ENCODE results near the gene SYNJ2. TPM values are rescaled to one million over a fixed set of nuclear protein-coding genes. Genes with fewer than 3 reads are reported as not detected.

Gene SYNJ2
- total and polyA plus RNA-seq, 3 experiments from 2014 or later: 8.7 to 17.5 (median 16.7) TPM

DNA sequence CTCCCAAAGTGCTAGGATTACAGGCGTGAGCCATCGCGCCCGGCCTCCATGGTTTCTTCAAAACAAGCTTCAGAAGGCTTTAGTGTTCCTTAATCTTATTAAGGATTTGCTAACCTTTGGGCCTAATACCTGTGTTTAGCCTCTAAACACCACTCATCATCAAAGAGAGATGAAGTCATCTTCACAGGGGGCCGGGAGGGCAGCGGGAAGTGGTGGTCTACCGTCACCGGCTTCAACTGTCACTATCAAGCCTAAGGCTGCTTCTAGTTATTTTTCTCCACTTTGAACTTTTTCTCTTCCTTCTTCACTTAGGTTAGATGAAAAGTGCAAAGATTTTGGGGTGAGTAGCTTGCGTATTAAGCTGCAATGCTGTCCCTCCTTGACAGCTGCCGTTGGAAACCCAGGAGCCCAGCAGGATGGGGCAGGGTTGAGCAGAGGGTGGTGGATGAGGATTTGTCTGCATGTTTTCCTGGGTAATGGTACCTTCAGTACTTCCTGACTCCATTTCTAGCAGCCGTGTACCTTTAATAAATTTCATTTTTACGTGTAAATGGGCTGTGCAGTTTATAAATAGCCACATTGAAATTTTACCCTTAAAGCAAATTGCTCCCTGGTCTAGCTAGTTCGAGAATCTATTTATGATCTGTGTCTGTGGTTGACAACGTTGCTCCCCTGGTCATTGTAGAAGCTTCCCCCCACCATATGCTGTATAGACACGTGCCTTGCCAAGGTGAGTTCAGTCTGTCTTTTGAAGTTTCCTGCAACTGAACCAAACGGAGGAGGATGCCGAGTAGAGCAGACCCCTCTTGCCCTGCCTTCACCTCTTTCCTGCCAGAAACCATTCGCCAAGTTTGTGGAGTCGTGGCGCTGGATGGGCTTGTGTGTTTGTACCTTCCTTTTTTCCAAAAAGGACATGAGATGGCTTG lies 64.8 kb downstream of the SYNJ2 start:
- H3K27me3 Mint-ChIP-seq: no peaks in the 10 kb centered on the region
- peak in 1 of 5 donors; percentile 51 for DNase-seq
- peaks cover 5 to 36% (median 7%) of the 10 kb centered on the region in 3 donors for H3K36me3 Mint-ChIP-seq
- Histone ChIP-seq H3K4me1 (ENCODE audit: insufficient read depth, low read length) (peaks cover 17% of the 10 kb centered on the region), H3K9me3 (ENCODE audit: low read length) (no peaks in the 10 kb centered on the region), H3K27ac (ENCODE audit: low read depth, low read length) (no peak overlapping the region), H3K27me3 (ENCODE audit: insufficient read depth, low read length, poor library complexity, severe bottlenecking) (no peaks in the 10 kb centered on the region), H3K4me3 (ENCODE audit: low read length) (peak overlapping the region; percentile 7), H3K36me3 (ENCODE audit: insufficient read depth, low read length) (no peaks in the 10 kb centered on the region)
- H3K4me3 Mint-ChIP-seq: peak overlapping the region in 6 of 7 donors; percentile 16 to 71 (median 40)
- peaks cover 14 to 17% (median 16%) of the 10 kb centered on the region in 3 donors for H3K4me1 Mint-ChIP-seq
- CTCF ChIA-PET: interaction anchor here (1.0 to 2.1 kb wide), 2 partner anchors 15 to 20 kb away, joined by 3 to 9 read pairs; no protein-coding TSS in a partner anchor
- peak overlapping the region in 7 of 8 donors; percentile 16 to 80 (median 26) for H3K27ac Mint-ChIP-seq
- no peaks in the 10 kb centered on the region for H3K9me3 Mint-ChIP-seq
- POLR2A ChIA-PET: no interaction called here

DNA sequence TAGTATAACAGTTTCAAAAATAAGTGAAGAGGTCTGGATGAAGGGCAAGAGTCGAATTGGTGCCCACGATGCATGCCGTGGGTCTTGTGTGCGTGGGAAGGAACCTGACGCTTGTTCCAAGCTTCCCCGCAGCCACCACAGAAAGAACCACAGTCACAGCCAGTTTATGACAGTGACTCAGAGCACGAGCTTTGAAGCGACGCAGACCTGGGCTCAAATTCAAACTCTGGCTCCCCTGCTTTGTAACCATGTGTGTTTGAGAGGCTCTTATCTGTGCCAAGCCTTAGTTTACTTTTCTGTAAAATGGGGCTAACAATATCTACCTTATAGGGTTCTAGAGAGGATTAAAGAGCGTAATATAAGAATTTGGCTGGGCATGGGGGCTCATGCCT lies 65.5 kb downstream of the SYNJ2 start:
- H3K9me3 Mint-ChIP-seq: no peaks in the 10 kb centered on the region
- Histone ChIP-seq H3K4me3 (ENCODE audit: low read length) (peak overlapping the region; percentile 7), H3K27ac (ENCODE audit: low read depth, low read length) (no peak overlapping the region), H3K9me3 (ENCODE audit: low read length) (no peaks in the 10 kb centered on the region), H3K27me3 (ENCODE audit: insufficient read depth, low read length, poor library complexity, severe bottlenecking) (no peaks in the 10 kb centered on the region), H3K4me1 (ENCODE audit: insufficient read depth, low read length) (peaks cover 17% of the 10 kb centered on the region), H3K36me3 (ENCODE audit: insufficient read depth, low read length) (no peaks in the 10 kb centered on the region)
- peaks cover 14 to 17% (median 16%) of the 10 kb centered on the region in 3 donors for H3K4me1 Mint-ChIP-seq
- H3K27me3 Mint-ChIP-seq: no peaks in the 10 kb centered on the region
- H3K36me3 Mint-ChIP-seq: peaks cover 5 to 35% (median 7%) of the 10 kb centered on the region in 3 donors
- peak overlapping the region in 4 of 7 donors; percentile 34 to 49 (median 40) for H3K4me3 Mint-ChIP-seq
- H3K27ac Mint-ChIP-seq: peak overlapping the region in 6 of 8 donors; percentile 16 to 80 (median 25)
- peak in 3 of 5 donors; percentile 36 to 55 (median 39) for DNase-seq
- CTCF ChIA-PET: interaction anchor here (1.0 to 2.1 kb wide), 2 partner anchors 16 to 21 kb away, joined by 3 to 9 read pairs; no protein-coding TSS in a partner anchor
- POLR2A ChIA-PET: no interaction called here

DNA sequence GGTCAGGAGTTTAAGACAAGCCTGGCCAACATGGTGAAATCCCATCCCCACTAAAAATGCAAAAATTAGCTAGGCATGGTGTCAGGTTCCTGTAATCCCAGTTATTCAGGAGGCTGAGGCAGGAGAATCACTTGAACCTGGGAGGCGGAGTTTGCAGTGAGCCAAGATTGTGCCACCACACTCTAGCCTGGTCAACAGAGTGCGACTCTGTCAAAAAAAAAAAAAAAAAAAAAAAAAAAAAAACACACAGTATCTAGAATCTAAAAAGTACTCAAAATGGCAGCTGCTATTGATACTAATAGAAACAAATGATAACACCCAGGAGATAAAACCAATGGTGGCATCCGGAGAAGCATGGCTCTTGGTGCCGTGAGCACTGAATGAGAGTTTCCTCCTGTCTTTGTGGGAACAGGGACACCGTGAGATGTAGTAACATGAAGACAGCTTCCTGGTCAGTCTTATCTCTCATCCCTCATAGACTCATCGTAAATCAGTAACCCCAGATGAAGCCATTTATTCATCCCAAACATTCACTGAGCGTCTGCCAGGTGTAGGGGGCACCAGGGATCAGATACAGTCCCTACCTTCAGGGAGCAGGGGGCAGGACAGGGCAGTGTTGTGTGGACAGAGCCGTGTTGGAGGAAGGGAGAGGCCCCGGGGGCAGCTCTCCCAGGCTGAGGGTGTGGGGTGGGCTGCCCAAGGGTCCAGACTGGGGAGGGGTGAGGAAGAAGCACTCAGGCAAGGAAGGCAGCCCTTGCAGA lies 66.1 kb downstream of the SYNJ2 start:
- Mint-ChIP-seq H3K4me3 (peak overlapping the region in 1 of 7 donors; percentile 39), H3K27ac (peak overlapping the region in 5 of 8 donors; percentile 19 to 80 (median 50)), H3K27me3 (no peaks in the 10 kb centered on the region), H3K9me3 (no peaks in the 10 kb centered on the region), H3K4me1 (peaks cover 14 to 17% (median 16%) of the 10 kb centered on the region in 3 donors), H3K36me3 (peaks cover 5 to 32% (median 6%) of the 10 kb centered on the region in 3 donors)
- Histone ChIP-seq H3K27me3 (ENCODE audit: insufficient read depth, low read length, poor library complexity, severe bottlenecking) (no peaks in the 10 kb centered on the region), H3K4me3 (ENCODE audit: low read length) (no peak overlapping the region), H3K27ac (ENCODE audit: low read depth, low read length) (no peak overlapping the region), H3K9me3 (ENCODE audit: low read length) (no peaks in the 10 kb centered on the region), H3K4me1 (ENCODE audit: insufficient read depth, low read length) (peaks cover 17% of the 10 kb centered on the region), H3K36me3 (ENCODE audit: insufficient read depth, low read length) (no peaks in the 10 kb centered on the region)
- POLR2A ChIA-PET: no interaction called here
- CTCF ChIA-PET: interaction anchor here (2.0 to 2.2 kb wide), 2 partner anchors 22 to 24 kb away, joined by 10 to 12 read pairs; no protein-coding TSS in a partner anchor
- DNase-seq: no peak

DNA sequence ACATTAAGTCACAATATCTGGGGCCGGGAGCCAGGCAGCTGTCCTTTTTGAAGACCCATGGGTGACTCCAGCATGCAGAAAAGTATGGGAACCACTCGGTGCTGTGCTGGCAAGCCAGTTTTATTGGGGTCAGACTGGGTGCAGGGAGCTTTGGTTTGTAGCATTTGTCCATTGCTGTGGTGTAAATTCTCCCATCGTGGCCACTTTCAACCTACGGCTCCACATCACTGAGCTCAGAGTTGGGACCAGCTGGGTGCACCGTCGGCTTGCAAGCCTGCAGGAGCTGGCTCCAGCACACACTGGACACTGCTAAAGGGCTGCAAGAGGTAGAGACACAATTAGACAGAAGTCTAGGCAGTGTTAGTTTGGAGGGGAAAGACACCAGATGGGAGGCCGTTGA lies 66.9 kb downstream of the SYNJ2 start:
- H3K36me3 ChIP-seq (ENCODE audit: insufficient read depth, low read length): no peaks in the 10 kb centered on the region
- H3K9me3 ChIP-seq (ENCODE audit: low read length): no peaks in the 10 kb centered on the region
- H3K4me3 ChIP-seq (ENCODE audit: low read length): no peak overlapping the region
- POLR2A ChIA-PET: no interaction called here
- no peak overlapping the region for H3K27ac Mint-ChIP-seq
- H3K4me1 ChIP-seq (ENCODE audit: insufficient read depth, low read length): peaks cover 17% of the 10 kb centered on the region
- H3K36me3 Mint-ChIP-seq: peaks cover 5 to 25% (median 6%) of the 10 kb centered on the region in 3 donors
- no peaks in the 10 kb centered on the region for H3K27me3 ChIP-seq (ENCODE audit: insufficient read depth, low read length, poor library complexity, severe bottlenecking)
- no peaks in the 10 kb centered on the region for H3K27me3 Mint-ChIP-seq
- peaks cover 14 to 17% (median 16%) of the 10 kb centered on the region in 3 donors for H3K4me1 Mint-ChIP-seq
- no peak for DNase-seq
- no peak overlapping the region for H3K4me3 Mint-ChIP-seq
- H3K9me3 Mint-ChIP-seq: no peaks in the 10 kb centered on the region
- H3K27ac ChIP-seq (ENCODE audit: low read depth, low read length): no peak overlapping the region
- CTCF ChIA-PET: interaction anchor here (0.8 to 2.2 kb wide), 3 partner anchors 22 to 26 kb away, joined by 3 to 12 read pairs (median 10); no protein-coding TSS in a partner anchor

DNA sequence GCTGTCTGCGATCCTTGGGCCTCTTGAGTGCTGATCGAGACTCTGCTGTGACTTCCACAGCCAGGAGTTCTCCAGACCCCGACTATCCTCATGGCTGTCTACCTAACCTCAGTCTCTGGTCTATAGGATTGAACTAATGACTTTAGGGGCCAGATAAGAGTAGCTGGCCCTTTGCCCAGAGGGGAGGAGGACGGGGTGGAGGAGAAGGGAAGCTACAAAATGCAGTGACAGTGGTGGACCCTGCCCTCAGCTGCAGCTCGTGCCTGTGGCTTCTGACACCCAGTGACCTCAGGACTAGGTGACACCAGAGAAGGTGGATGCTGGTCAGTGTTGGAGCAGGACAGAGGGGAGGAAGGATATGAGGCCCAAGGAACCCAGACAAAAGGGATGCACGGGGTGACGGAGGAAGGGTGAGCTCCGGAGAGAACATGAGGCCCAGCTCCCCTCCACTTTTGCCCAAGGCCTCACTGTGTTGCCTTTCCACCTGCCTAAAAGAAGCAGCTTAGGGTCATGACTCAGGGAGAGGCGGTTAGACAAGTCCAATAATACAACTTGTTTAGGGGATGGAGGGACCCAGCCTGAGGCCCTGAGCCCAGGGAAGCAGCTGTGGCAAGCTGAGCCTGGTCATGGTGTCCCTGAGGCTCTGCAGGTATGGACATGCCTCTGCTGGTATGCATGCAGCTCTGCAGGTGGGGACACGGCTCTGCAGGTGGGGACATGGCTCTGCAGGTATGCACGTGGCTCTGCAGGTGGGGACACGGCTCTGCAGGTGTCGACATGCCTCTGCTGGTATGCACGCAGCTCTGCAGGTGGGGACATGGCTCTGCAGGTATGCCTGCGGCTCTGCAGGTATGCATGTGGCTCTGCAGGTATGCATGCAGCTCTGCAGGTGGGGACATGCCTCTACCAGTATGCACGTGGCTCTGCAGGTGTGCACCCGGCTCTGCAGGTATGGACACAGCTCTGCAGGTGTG lies 67.7 kb downstream of the SYNJ2 start:
- H3K27me3 Mint-ChIP-seq: no peaks in the 10 kb centered on the region
- no peaks in the 10 kb centered on the region for H3K27me3 ChIP-seq (ENCODE audit: insufficient read depth, low read length, poor library complexity, severe bottlenecking)
- no peak overlapping the region for H3K4me3 ChIP-seq (ENCODE audit: low read length)
- POLR2A ChIA-PET: no interaction called here
- no peak overlapping the region for H3K4me3 Mint-ChIP-seq
- no peak overlapping the region for H3K27ac Mint-ChIP-seq
- no peak overlapping the region for H3K27ac ChIP-seq (ENCODE audit: low read depth, low read length)
- no peak for DNase-seq
- H3K36me3 Mint-ChIP-seq: peaks cover 5 to 19% (median 9%) of the 10 kb centered on the region in 3 donors
- CTCF ChIA-PET: interaction anchor here (0.8 to 2.2 kb wide), 4 partner anchors 17 to 27 kb away, joined by 3 to 12 read pairs (median 6); no protein-coding TSS in a partner anchor
- H3K9me3 Mint-ChIP-seq: no peaks in the 10 kb centered on the region
- H3K36me3 ChIP-seq (ENCODE audit: insufficient read depth, low read length): no peaks in the 10 kb centered on the region
- H3K9me3 ChIP-seq (ENCODE audit: low read length): no peaks in the 10 kb centered on the region
- peaks cover 17% of the 10 kb centered on the region for H3K4me1 ChIP-seq (ENCODE audit: insufficient read depth, low read length)
- H3K4me1 Mint-ChIP-seq: peaks cover 14 to 17% (median 16%) of the 10 kb centered on the region in 3 donors

DNA sequence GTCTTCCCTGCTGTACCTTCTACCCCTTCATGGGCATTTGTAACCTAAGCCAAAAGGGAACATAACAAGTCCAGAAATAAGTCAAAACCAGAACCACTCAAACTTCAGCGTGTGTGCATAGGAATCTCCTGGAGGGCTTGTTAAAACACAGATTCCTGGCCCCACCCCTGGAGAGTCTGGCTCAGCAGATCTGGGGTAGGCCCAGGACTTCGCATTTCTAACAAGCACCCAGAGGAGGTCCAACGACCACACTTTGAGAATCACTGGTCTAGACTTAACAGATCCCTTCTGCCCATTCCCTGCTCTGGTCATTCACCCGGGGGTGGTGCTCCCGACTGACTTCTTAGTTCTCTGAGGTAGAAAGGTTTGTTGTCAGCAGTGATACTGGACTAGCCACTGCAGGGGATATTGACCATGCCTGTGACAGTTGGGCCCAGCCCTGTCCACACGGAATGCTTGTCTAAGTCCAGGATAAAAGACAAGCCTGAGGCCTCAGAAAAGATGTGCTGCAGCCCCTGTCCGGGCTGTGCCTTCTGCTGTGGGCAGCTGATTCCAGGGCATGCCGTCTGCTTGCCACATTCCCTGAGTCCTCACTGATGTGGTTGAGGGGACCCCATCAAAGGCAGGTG lies 68.6 kb downstream of the SYNJ2 start:
- Histone ChIP-seq H3K27ac (ENCODE audit: low read depth, low read length) (no peak overlapping the region), H3K9me3 (ENCODE audit: low read length) (no peaks in the 10 kb centered on the region), H3K27me3 (ENCODE audit: insufficient read depth, low read length, poor library complexity, severe bottlenecking) (no peaks in the 10 kb centered on the region), H3K36me3 (ENCODE audit: insufficient read depth, low read length) (no peaks in the 10 kb centered on the region), H3K4me1 (ENCODE audit: insufficient read depth, low read length) (peaks cover 17% of the 10 kb centered on the region), H3K4me3 (ENCODE audit: low read length) (no peak overlapping the region)
- Mint-ChIP-seq H3K4me3 (no peak overlapping the region), H3K36me3 (peaks cover 5 to 14% (median 9%) of the 10 kb centered on the region in 3 donors), H3K27me3 (no peaks in the 10 kb centered on the region), H3K27ac (peak overlapping the region in 1 of 8 donors; percentile 66), H3K9me3 (no peaks in the 10 kb centered on the region), H3K4me1 (peaks cover 14 to 17% (median 16%) of the 10 kb centered on the region in 3 donors)
- CTCF ChIA-PET: interaction anchor here (2.2 kb wide), 1 partner anchor 21 kb away, joined by 10 read pairs; no protein-coding TSS in a partner anchor
- POLR2A ChIA-PET: no interaction called here
- DNase-seq: no peak

DNA sequence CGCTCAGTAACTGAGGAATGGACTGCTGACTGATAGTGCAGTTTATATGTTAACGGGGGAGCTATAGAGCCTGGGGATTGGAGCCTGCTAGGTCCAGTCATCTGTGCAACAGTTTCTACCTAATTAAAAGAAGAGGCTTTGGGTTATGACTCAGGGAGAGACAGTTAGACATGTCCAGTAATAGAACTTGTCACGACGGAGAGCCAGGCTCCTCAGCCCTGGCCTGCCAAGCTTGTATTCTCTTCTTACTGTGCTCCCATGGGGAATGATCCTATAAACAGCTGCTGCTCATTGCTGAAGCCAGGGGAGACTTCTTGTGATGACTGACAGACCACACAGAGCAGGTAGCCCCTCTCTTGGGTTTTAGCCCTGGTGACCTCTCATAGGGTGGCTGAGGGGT lies 69.3 kb downstream of the SYNJ2 start:
- H3K9me3 Mint-ChIP-seq: no peaks in the 10 kb centered on the region
- CTCF ChIA-PET: no interaction called here

More for the DNA sequence above, 69.3 kb downstream of the SYNJ2 start:
- H3K27ac ChIP-seq (ENCODE audit: low read depth, low read length): no peak overlapping the region
- peaks cover 17% of the 10 kb centered on the region for H3K4me1 ChIP-seq (ENCODE audit: insufficient read depth, low read length)
- Mint-ChIP-seq H3K27ac (no peak overlapping the region), H3K36me3 (peaks cover 0 to 12% (median 7%) of the 10 kb centered on the region in 3 donors), H3K27me3 (no peaks in the 10 kb centered on the region), H3K4me3 (no peak overlapping the region), H3K4me1 (peaks cover 14 to 17% (median 15%) of the 10 kb centered on the region in 3 donors)
- POLR2A ChIA-PET: no interaction called here
- no peak overlapping the region for H3K4me3 ChIP-seq (ENCODE audit: low read length)
- H3K9me3 ChIP-seq (ENCODE audit: low read length): no peaks in the 10 kb centered on the region
- H3K27me3 ChIP-seq (ENCODE audit: insufficient read depth, low read length, poor library complexity, severe bottlenecking): no peaks in the 10 kb centered on the region
- no peaks in the 10 kb centered on the region for H3K36me3 ChIP-seq (ENCODE audit: insufficient read depth, low read length)
- no peak for DNase-seq

Data from CD8-positive, alpha-beta memory T cell (primary cell).